Ovary (tissue), 9 donors: ENCODE results near the gene ELOVL1. TPM values are rescaled to one million over a fixed set of nuclear protein-coding genes. Genes with fewer than 3 reads are reported as not detected.
A peak's percentile ranks its signal among the peaks of the same experiment; 100 is the strongest.

Source experiments
- DNase-seq, 5 donors: peaks; one replicate each; pipeline ENCODE4 v3.0.0-alpha.2; 2019 to 2020
- H3K27ac ChIP-seq, 2 donors: fragments of 200-600 bp; one replicate each; pipeline versions ENCODE4 v1.5.1 to v1.8.0; 2019 to 2022
- H3K27me3 ChIP-seq: fragments of 200-600 bp; one replicate; pipeline ENCODE4 v1.8.0; 2022
- H3K36me3 ChIP-seq: fragments of 200-600 bp; sonication (generic); one replicate; pipeline ENCODE4 v1.5.1; 2019
- H3K4me1 ChIP-seq: one replicate; pipeline ENCODE4 v1.8.1; 2013; ENCODE audit warnings: mild to moderate bottlenecking, moderate library complexity; ENCODE audit not compliant: insufficient read depth
- H3K4me3 ChIP-seq: fragments of 200-600 bp; sonication (generic); one replicate; pipeline ENCODE4 v1.5.1; 2017
- H3K9me3 ChIP-seq, 2 donors: fragments of 200-600 bp in 1 of 2; sonication (generic) in 1 of 2; one replicate each; pipeline versions ENCODE4 v1.5.1 to v1.8.1; 2013 to 2019; ENCODE audit warnings: mild to moderate bottlenecking in 1 of 2, moderate library complexity in 1 of 2
- CTCF ChIP-seq, 3 donors: fragments of 450-650 bp in 2 of 3; fragments of 200-600 bp in 1 of 3; IDR thresholded peaks; one replicate each; pipeline versions ENCODE4 v1.5.1 to v1.8.0; 2016 to 2022; ENCODE audit warnings: antibody characterized with exemption in 3 of 3, mild to moderate bottlenecking in 1 of 3
- EP300 ChIP-seq: sonication (generic); formaldehyde crosslinking; IDR thresholded peaks from one replicate; pipeline ENCODE4 v1.6.1; 2017; ENCODE audit warnings: antibody characterized with exemption
- POLR2A ChIP-seq: fragments of 450-650 bp; IDR thresholded peaks from one replicate; pipeline ENCODE4 v1.6.1; 2017; ENCODE audit warnings: antibody characterized with exemption, mild to moderate bottlenecking, moderate library complexity
- WGBS, 3 donors: extraction: QIAGEN DNeasy Blood & Tissue Kit in 1 of 3; methylation state at CpG; one replicate each; pipeline versions ENCODE4 v1.1.5 to v1.1.7; 2013 to 2017; 5-methylcytosine and 5-hydroxymethylcytosine counted together
- intact Hi-C, 4 donors: fragments of 100-400 bp; cut with DNase I; formaldehyde crosslinking; loops; one replicate each; pipeline versions ENCODE4 v1.11.0 to v1.15.1; 2022 to 2023
- polyA plus RNA-seq, 2 donors: library from polyadenylated mRNA; stranded (reverse); fragments of 200-250 nt in 1 of 2; fragments of 350-450 nt in 1 of 2; fragmentation: Illumina TruSeq in 1 of 2; extraction: RNeasy Lipid Tissue Mini Kit (QIAGEN cat#74804) in 1 of 2; gene quantifications; one replicate each; pipeline ENCODE4 v1.2.3, GENCODE V29; 2013 to 2014
- total RNA-seq, 7 donors: library from RNA; depleted of rRNA in 2 of 7; stranded (reverse); fragments of >200 nt in 2 of 7; fragmentation: NEBNext Ultra II Directional in 3 of 7; extraction: Animal tissue kit (Norgen Biotek cat#: 25700) in 3 of 7; gene quantifications; one replicate each; pipeline versions ENCODE4 v1.1.0 to v1.2.4, GENCODE V29; 2016 to 2023
- donor health status: DM: no; HTN: no; CAD: no; lungs with moderate emphysema.
- donor health status: DM: no; HTN: no; CAD: no.
- donor health status: Bipolar disorder and iron deficiency.
- donor health status: DM: yes; HTN: yes; CAD: no.
- donor health status: DM: no; HTN: no; CAD: no.
- donor health status: DM: yes; HTN: yes; CAD: no.

ELOVL1 gene
- total and polyA plus RNA-seq, 9 donors, result 10.0 to 130 (median 35.4) TPM

DNA sequence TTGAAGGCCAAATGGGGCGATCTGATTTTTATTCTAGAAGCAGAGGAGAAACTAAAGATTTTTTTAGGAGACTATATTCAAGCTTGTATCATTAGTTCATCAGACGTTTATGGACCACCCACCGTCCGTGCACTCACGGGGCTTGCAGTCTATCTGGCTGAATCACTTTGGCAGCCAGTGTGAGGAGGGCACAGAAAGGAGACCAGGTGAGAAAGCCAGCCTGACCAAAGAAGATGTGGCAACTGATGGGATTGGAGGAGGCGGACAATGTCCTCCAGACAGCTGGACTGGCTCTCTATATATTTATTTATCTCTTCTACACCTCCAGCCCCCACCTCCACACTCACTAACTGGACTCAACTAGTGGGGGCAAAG is 822 bp upstream of the ELOVL1 start:
- Histone ChIP-seq H3K27me3 (no peaks in the 10 kb centered on the region), H3K4me1 (peaks cover 11% of the 10 kb centered on the region), H3K4me3 (peak overlapping the region; percentile 53), H3K36me3 (no peaks in the 10 kb centered on the region), H3K27ac (peak overlapping the region; percentile 17 to 83), H3K9me3 (no peaks in the 10 kb centered on the region)
- TF ChIP-seq EP300, result no peak
- no peak for TF ChIP-seq CTCF (IDR thresholded peaks at IDR 0.05)
- TF ChIP-seq POLR2A, result no peak
- intact Hi-C loops, result loop anchor here in 1 of 4 donors (10.0 kb wide), 1 partner anchor 134 kb away; no protein-coding TSS in a partner anchor
- 17 to 21% (median 18%) methylated on average over 6 of the region's 6 CpGs for WGBS, 3 donors
- no peak for DNase-seq

- intact Hi-C loops, result loop anchor here in 1 of 4 donors (10.0 kb wide), 1 partner anchor 132 kb away; no protein-coding TSS in a partner anchor
- DNase-seq, result peak in 4 of 5 donors; percentile 25 to 58 (median 48)
These were observed 546 bp downstream of the ELOVL1 start for GRCh38 chr1:43367026-43367903.

GRCh38 chr1:43366601-43367025 is 1.2 kb downstream of the ELOVL1 start:
- no peak for TF ChIP-seq POLR2A
- TF ChIP-seq CTCF (IDR thresholded peaks at IDR 0.05), result no peak
- no peak for TF ChIP-seq EP300
- Histone ChIP-seq H3K9me3 (no peaks in the 10 kb centered on the region), H3K4me3 (peak overlapping the region; percentile 53), H3K27ac (peak overlapping the region; percentile 83), H3K4me1 (peaks cover 11% of the 10 kb centered on the region), H3K27me3 (no peaks in the 10 kb centered on the region), H3K36me3 (no peaks in the 10 kb centered on the region)
- DNase-seq, result no peak
- 13 to 38% (median 34%) methylated on average over 3 to 5 of the region's 5 CpGs for WGBS, 3 donors
- intact Hi-C loops, result loop anchor here in 1 of 4 donors (10.0 kb wide), 1 partner anchor 132 kb away; no protein-coding TSS in a partner anchor

More at GRCh38 chr1:43367026-43367903, 546 bp downstream of the ELOVL1 start:
- Histone ChIP-seq H3K9me3 (no peaks in the 10 kb centered on the region), H3K4me1 (peaks cover 11% of the 10 kb centered on the region), H3K36me3 (no peaks in the 10 kb centered on the region), H3K27ac (peak overlapping the region; percentile 83), H3K4me3 (peak overlapping the region; percentile 53), H3K27me3 (no peaks in the 10 kb centered on the region)
- WGBS, 3 donors, result 4 to 5% (median 5%) methylated on average over 42 to 48 of the region's 48 CpGs
- TF ChIP-seq EP300 (no peak), POLR2A (no peak), CTCF (IDR thresholded peaks at IDR 0.05) (no peak)

DNA sequence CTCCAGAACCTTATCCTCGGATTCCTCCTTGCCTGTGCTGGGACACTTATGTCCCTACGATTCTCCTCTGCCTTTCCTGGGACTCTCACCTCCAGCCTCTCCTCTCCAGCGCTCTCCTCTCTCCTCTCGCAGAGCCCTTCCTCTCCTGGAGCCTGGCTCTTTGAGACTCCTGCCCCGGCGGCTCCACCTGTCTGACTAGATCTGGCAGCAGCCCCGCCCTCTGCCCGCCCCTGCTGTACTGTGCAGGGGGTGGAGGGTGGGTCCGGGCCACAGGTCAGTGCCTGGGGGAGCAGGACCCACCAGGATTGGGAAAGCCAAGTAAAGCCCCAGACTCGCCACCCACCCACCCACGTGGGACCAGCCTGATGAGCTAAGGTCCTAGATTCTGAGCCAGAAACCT is 1.6 kb downstream of the ELOVL1 start:
- Histone ChIP-seq H3K36me3 (no peaks in the 10 kb centered on the region), H3K4me3 (no peak overlapping the region), H3K27me3 (no peaks in the 10 kb centered on the region), H3K9me3 (no peaks in the 10 kb centered on the region), H3K4me1 (peaks cover 11% of the 10 kb centered on the region), H3K27ac (peak overlapping the region in 1 of 2 donors; percentile 83)
- no peak for DNase-seq
- intact Hi-C loops, result loop anchor here in 1 of 4 donors (10.0 kb wide), 1 partner anchor 131 kb away; no protein-coding TSS in a partner anchor
- TF ChIP-seq POLR2A, result no peak
- TF ChIP-seq CTCF (IDR thresholded peaks at IDR 0.05), result no peak
- TF ChIP-seq EP300, result no peak
- 70 to 75% (median 72%) methylated on average over 10 to 11 of the region's 11 CpGs for WGBS, 3 donors
